Effector CD4-positive, alpha-beta T cell (primary cell): ENCODE results near the gene RPL41.
"Not testable (repeated sequence)": the region's sequence is repeated elsewhere in the genome, so short reads cannot be mapped to it uniquely, and the experiment has no call there.

Source experiments
- DNase-seq: peaks from one replicate; pipeline ENCODE4 v3.0.0-alpha.2; 2020

The RPL41 gene

GRCh38 chr12:56103066-56103711 is 13.2 kb upstream of the RPL41 start:
- DNase-seq, result no peak

- no peak for DNase-seq
These were observed 12.7 kb upstream of the RPL41 start for GRCh38 chr12:56103823-56104108.

- peak; percentile 91 for DNase-seq
These were observed 12.2 kb upstream of the RPL41 start, which contains the start of gene PA2G4 for GRCh38 chr12:56104109-56104814. Gene PA2G4, plus strand, starts transcription at chr12:56104559. Its CDS starts 179 bp downstream, at chr12:56104738.

GRCh38 chr12:56104815-56105608 is 11.4 kb upstream of the RPL41 start:
- DNase-seq, result no peak

GRCh38 chr12:56105609-56105902 is 10.9 kb upstream of the RPL41 start:
- no peak for DNase-seq

GRCh38 chr12:56107242-56107641 is 9.2 kb upstream of the RPL41 start:
- no peak for DNase-seq

- DNase-seq, result no peak
These were observed 5.9 kb upstream of the RPL41 start for GRCh38 chr12:56110571-56110970.

- DNase-seq, result no peak
These were observed 2.3 kb upstream of the RPL41 start for GRCh38 chr12:56114084-56114483.

- no peak for DNase-seq
These were observed 1.1 kb upstream of the RPL41 start for GRCh38 chr12:56115329-56115728.

- DNase-seq, result not testable (repeated sequence)
These were observed 761 bp downstream of the RPL41 start for GRCh38 chr12:56117082-56117706.

GRCh38 chr12:56117778-56118687 is 1.6 kb downstream of the RPL41 start, which contains the start of gene ZC3H10:
Gene ZC3H10, plus strand, starts transcription at chr12:56118266. Its CDS starts 2,297 bp downstream, at chr12:56120563.
- DNase-seq, result peak; percentile 97

- DNase-seq, result no peak
These were observed 2.4 kb downstream of the RPL41 start for GRCh38 chr12:56118688-56119357.

GRCh38 chr12:56119361-56119796 is 2.9 kb downstream of the RPL41 start:
- DNase-seq, result peak; percentile 43

GRCh38 chr12:56120158-56120846 is 3.9 kb downstream of the RPL41 start:
- no peak for DNase-seq

GRCh38 chr12:56121204-56121870 is 4.9 kb downstream of the RPL41 start:
- DNase-seq, result no peak

GRCh38 chr12:56122637-56123036 is 6.2 kb downstream of the RPL41 start:
- DNase-seq, result no peak

- DNase-seq, result no peak
These were observed 7.7 kb downstream of the RPL41 start for GRCh38 chr12:56124133-56124532.

GRCh38 chr12:56126732-56127239 is 10.4 kb downstream of the RPL41 start:
- no peak for DNase-seq

GRCh38 chr12:56127485-56127887 is 11.1 kb downstream of the RPL41 start:
- no peak for DNase-seq
